ENCODE data around the gene SETD3. TPM values are rescaled to one million over a fixed set of nuclear protein-coding genes. Genes with fewer than 3 reads are reported as not detected.

Gene SETD3
- total RNA-seq, 1 donor from 2014 or later, result 46.0 TPM

GRCh38 chr14:99422228-99423010, 58.2 kb downstream of the SETD3 start:
- TF ChIP-seq CTCF (IDR thresholded peaks at IDR 0.05; ENCODE audit: unreplicated experiment), result no peak
- Mint-ChIP-seq H3K36me3 (ENCODE audit: insufficient read depth) (peaks cover 5% of the 10 kb centered on the region), H3K27me3 (no peaks in the 10 kb centered on the region), H3K27ac (peak overlapping the region; percentile 4), H3K9me3 (ENCODE audit: low read depth) (no peaks in the 10 kb centered on the region), H3K4me3 (ENCODE audit: low read depth) (no peak overlapping the region), H3K4me1 (ENCODE audit: low read depth) (peaks cover 13% of the 10 kb centered on the region)
- DNase-seq (ENCODE audit: low spot score, unreplicated experiment), result no peak

GRCh38 chr14:99420711-99421110, 59.9 kb downstream of the SETD3 start:
- H3K27ac Mint-ChIP-seq, result no peak overlapping the region
- no peak for DNase-seq (ENCODE audit: low spot score, unreplicated experiment)

GRCh38 chr14:99419905-99420304, 60.8 kb downstream of the SETD3 start:
- Mint-ChIP-seq H3K9me3 (ENCODE audit: low read depth) (no peaks in the 10 kb centered on the region), H3K4me3 (ENCODE audit: low read depth) (no peak overlapping the region), H3K27me3 (no peaks in the 10 kb centered on the region), H3K4me1 (ENCODE audit: low read depth) (peaks cover 12% of the 10 kb centered on the region), H3K36me3 (ENCODE audit: insufficient read depth) (peaks cover 5% of the 10 kb centered on the region), H3K27ac (no peak overlapping the region)
- no peak for DNase-seq (ENCODE audit: low spot score, unreplicated experiment)
- no peak for TF ChIP-seq CTCF (IDR thresholded peaks at IDR 0.05; ENCODE audit: unreplicated experiment)

More at GRCh38 chr14:99420711-99421110, 59.9 kb downstream of the SETD3 start:
- no peaks in the 10 kb centered on the region for H3K9me3 Mint-ChIP-seq (ENCODE audit: low read depth)
- H3K4me1 Mint-ChIP-seq (ENCODE audit: low read depth), result peaks cover 12% of the 10 kb centered on the region
- no peak for TF ChIP-seq CTCF (IDR thresholded peaks at IDR 0.05; ENCODE audit: unreplicated experiment)
- no peak overlapping the region for H3K4me3 Mint-ChIP-seq (ENCODE audit: low read depth)
- no peaks in the 10 kb centered on the region for H3K27me3 Mint-ChIP-seq
- H3K36me3 Mint-ChIP-seq (ENCODE audit: insufficient read depth), result peaks cover 5% of the 10 kb centered on the region

GRCh38 chr14:99418242-99418641, 62.4 kb downstream of the SETD3 start:
- Mint-ChIP-seq H3K36me3 (ENCODE audit: insufficient read depth) (peaks cover 5% of the 10 kb centered on the region), H3K4me3 (ENCODE audit: low read depth) (no peak overlapping the region), H3K4me1 (ENCODE audit: low read depth) (peaks cover 13% of the 10 kb centered on the region), H3K9me3 (ENCODE audit: low read depth) (no peaks in the 10 kb centered on the region), H3K27me3 (no peaks in the 10 kb centered on the region), H3K27ac (no peak overlapping the region)
- TF ChIP-seq CTCF (IDR thresholded peaks at IDR 0.05; ENCODE audit: unreplicated experiment), result no peak
- DNase-seq (ENCODE audit: low spot score, unreplicated experiment), result no peak

- Mint-ChIP-seq H3K27ac (no peak overlapping the region), H3K9me3 (ENCODE audit: low read depth) (no peaks in the 10 kb centered on the region), H3K36me3 (ENCODE audit: insufficient read depth) (peaks cover 5% of the 10 kb centered on the region), H3K4me1 (ENCODE audit: low read depth) (peaks cover 13% of the 10 kb centered on the region), H3K4me3 (ENCODE audit: low read depth) (no peak overlapping the region), H3K27me3 (no peaks in the 10 kb centered on the region)
- TF ChIP-seq CTCF (IDR thresholded peaks at IDR 0.05; ENCODE audit: unreplicated experiment), result no peak
- DNase-seq (ENCODE audit: low spot score, unreplicated experiment), result no peak
Observed at GRCh38 chr14:99416909-99417308, 63.8 kb downstream of the SETD3 start.
